GM21737 (cell line): ENCODE measurements around the gene SLC47A2.

Experiments
- ATAC-seq: cut with Tn5 transposase; IDR thresholded peaks from one replicate; pipeline ENCODE4 v1.9.1; 2021; ENCODE audit warnings: mild to moderate bottlenecking, moderate library complexity; ENCODE audit not compliant: unreplicated experiment

Gene SLC47A2

GRCh38 chr17:19646788-19647696, 69.3 kb downstream of the SLC47A2 start:
- no peak for ATAC-seq

DNA sequence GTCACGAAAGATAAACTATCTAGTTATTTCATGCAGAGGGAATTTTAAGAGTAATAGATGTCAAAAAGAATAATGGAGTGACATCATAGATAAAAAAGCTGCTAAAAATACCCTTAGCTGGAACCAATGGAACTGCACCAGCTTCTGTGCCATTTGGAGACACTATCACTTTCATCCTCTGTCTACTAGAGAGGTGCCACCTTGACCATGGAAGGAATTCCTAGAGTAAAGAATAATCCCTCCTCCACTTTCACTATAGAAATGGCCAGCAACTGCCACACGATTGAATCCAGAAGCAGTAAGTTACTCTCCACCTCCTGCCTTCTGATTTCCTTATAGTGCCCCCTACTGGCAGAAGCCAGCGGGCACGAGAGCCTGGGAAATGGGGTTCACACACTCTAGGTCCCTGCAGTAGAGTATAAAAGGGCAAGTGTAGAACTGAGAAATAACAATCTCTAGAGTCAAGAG, 70.6 kb downstream of the SLC47A2 start:
- ATAC-seq: no peak

DNA sequence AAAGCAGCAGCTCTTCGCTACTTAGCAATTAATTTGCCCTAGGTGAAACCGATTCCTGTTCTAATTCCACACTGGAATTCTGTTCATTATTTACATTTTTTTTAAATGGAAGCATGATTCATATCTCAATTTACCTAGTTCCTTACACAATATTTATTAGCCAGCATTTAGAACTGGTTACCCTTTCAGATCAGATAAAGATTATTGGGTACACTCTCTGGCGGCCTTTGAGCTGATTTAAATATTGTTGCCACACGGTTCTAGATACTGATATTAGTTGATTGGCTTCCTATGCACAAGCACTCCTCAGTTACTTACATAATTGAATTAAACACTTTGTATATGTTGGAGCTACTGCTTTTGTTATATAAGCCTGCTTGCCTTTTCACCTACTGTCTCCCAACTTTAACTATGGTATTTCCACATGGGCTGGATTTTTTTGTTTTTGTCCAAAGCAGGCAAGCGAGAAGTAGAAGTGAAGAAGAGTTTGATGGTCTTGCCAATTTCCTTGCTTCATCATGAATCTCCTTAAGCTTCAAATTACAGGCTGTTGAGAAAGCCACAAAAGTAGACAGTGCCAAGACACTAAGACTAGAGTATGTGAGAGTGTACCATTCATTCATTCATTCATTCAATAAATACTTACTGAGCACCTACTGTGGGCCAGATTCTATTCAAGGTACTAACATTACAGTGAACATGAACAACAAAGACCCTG, 71.7 kb downstream of the SLC47A2 start:
- no peak for ATAC-seq

GRCh38 chr17:19642373-19642893, 74.0 kb downstream of the SLC47A2 start:
- ATAC-seq: no peak

- ATAC-seq: no peak
These were observed 74.6 kb downstream of the SLC47A2 start for GRCh38 chr17:19641687-19642372.

DNA sequence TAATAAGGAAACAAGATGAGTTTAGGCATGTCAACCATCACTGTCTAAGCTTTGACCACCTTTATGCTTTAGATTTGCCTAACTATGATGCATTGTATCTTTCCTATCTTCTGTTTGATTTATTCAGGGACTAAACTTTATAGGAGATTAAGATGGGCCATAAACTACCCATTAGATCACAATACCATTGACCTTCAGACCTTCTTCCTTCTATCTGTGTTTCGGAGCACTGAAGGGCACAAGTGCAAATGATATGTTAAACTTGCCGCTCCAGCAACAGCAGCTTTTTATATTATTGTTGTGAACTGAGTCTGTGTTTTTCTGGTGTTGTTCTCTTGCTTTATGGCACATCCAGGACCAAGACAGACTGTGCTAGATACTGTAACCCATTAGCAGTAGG, 84.5 kb downstream of the SLC47A2 start:
- ATAC-seq: no peak

GRCh38 chr17:19630661-19631060, 85.7 kb downstream of the SLC47A2 start:
- no peak for ATAC-seq

DNA sequence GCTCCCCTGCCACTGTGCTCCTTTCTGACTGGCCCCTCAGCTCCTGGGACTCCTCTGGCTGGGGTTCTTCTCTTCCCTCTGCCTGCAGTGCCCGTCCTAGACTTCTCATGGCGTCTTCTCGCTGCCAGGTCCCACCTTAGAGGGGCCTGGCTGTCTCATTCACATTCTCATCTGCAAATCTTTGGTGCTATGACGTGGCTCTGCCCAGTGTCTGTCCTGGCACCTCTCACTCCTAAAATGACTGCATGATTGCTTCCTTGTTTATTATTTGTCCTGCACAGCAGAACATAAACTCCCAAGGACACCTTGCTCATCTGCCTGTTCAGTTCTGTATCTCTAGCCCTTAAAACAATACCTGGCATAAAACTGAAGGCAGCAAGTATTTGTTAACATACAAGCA, 86.3 kb downstream of the SLC47A2 start:
- ATAC-seq: no peak

- ATAC-seq: no peak
These were observed 86.9 kb downstream of the SLC47A2 start for GRCh38 chr17:19629449-19629848.
